GM06990 (cell line): Measurements from ENCODE around the gene KIF17.

Experiments
- DNase-seq: peaks from one replicate; pipeline ENCODE4 v3.0.0-alpha.2; 2011; ENCODE audit not compliant: insufficient read length; ENCODE audit errors: extremely low read depth
- H3K27me3 ChIP-seq: replicated peaks from 2 replicates; pipeline ENCODE4 v1.6.0; 2011; ENCODE audit warnings: low read length; ENCODE audit not compliant: control insufficient read depth, insufficient read depth
- H3K36me3 ChIP-seq: 2 replicates; pipeline ENCODE4 v1.5.1; 2011; ENCODE audit warnings: low read length; ENCODE audit not compliant: control insufficient read depth, insufficient read depth
- H3K4me3 ChIP-seq: replicated peaks from 2 replicates; pipeline ENCODE4 v1.5.1; 2011; ENCODE audit warnings: low read depth, mild to moderate bottlenecking, control low read depth, low read length
- TF ChIP-seq, protein P1 (sequence below): IDR thresholded peaks from 2 replicates; pipeline ENCODE4 v1.5.1; 2011; ENCODE audit warnings: low read length, control low read depth, mild to moderate bottlenecking, inconsistent platforms; ENCODE audit not compliant: insufficient read depth, poor library complexity, severe bottlenecking

Gene KIF17

DNA sequence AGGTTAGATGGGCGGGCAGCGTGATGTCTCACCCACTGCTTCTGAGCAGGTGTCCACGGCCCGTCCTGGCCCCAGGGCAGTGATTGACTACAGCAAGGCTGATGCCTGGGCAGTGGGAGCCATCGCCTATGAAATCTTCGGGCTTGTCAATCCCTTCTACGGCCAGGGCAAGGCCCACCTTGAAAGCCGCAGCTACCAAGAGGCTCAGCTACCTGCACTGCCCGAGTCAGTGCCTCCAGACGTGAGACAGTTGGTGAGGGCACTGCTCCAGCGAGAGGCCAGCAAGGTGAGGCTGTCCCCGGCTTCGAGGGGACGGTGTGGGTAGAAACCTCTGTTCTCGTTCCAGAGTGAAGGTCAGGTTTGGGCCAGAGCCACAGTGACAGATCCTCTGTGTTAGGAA lies 68.9 kb downstream of the KIF17 start:
- TF ChIP-seq, protein P1, sequence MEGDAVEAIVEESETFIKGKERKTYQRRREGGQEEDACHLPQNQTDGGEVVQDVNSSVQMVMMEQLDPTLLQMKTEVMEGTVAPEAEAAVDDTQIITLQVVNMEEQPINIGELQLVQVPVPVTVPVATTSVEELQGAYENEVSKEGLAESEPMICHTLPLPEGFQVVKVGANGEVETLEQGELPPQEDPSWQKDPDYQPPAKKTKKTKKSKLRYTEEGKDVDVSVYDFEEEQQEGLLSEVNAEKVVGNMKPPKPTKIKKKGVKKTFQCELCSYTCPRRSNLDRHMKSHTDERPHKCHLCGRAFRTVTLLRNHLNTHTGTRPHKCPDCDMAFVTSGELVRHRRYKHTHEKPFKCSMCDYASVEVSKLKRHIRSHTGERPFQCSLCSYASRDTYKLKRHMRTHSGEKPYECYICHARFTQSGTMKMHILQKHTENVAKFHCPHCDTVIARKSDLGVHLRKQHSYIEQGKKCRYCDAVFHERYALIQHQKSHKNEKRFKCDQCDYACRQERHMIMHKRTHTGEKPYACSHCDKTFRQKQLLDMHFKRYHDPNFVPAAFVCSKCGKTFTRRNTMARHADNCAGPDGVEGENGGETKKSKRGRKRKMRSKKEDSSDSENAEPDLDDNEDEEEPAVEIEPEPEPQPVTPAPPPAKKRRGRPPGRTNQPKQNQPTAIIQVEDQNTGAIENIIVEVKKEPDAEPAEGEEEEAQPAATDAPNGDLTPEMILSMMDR: no peak
- H3K36me3 ChIP-seq: peaks cover 32% of the 10 kb centered on the region
- no peaks in the 10 kb centered on the region for H3K27me3 ChIP-seq
- H3K4me3 ChIP-seq: no peak overlapping the region
- no peak for DNase-seq

DNA sequence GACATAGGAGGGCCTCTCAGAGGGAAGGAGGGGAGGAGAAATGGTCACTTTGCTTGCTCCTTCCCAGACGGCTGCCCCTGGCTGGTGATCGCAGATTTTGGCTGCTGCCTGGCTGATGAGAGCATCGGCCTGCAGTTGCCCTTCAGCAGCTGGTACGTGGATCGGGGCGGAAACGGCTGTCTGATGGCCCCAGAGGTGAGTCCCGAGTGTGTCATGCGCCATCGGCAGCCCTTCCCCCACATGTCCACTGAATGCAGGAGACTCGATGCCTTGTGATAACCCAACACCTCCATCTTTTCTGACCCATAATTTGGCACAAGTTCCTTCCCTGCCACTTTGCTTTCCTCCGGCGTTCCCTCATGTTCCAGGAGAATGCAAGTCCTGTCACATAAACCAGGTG lies 69.4 kb downstream of the KIF17 start:
- H3K36me3 ChIP-seq: peaks cover 29% of the 10 kb centered on the region
- H3K27me3 ChIP-seq: no peaks in the 10 kb centered on the region
- DNase-seq: no peak
- H3K4me3 ChIP-seq: no peak overlapping the region
- TF ChIP-seq, protein P1: no peak

DNA sequence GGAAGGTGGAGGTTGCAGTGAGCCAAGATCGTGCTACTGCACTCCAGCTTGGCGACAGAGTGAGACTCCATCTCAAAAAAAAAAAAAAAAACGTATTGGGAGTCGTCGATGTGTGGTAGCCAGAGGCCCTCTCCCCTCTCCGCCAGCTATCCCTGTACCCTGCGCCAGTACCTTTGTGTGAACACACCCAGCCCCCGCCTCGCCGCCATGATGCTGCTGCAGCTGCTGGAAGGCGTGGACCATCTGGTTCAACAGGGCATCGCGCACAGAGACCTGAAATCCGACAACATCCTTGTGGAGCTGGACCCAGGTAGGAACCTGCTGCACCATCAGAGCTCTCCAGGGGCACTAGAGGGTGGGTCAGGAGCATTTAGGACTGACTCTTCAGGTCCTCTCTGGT lies 72.4 kb downstream of the KIF17 start:
- Histone ChIP-seq H3K4me3 (no peak overlapping the region), H3K36me3 (peaks cover 11% of the 10 kb centered on the region), H3K27me3 (no peaks in the 10 kb centered on the region)
- TF ChIP-seq, protein P1: no peak
- DNase-seq: no peak

DNA sequence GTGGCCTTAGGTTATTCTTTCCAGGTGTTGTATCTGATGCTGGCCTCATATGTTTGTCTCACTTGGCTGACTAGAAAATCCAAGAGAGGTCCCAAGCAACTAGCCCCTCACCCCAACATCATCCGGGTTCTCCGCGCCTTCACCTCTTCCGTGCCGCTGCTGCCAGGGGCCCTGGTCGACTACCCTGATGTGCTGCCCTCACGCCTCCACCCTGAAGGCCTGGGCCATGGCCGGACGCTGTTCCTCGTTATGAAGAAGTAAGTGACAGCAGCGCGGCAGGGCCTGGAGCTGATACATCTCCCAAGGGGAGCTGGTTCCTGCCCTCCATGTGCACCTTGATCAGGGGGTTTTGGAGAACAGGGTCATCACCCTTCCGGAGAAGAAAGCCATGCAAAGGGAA lies 73.4 kb downstream of the KIF17 start:
- TF ChIP-seq, protein P1: no peak
- Histone ChIP-seq H3K36me3 (peaks cover 6% of the 10 kb centered on the region), H3K4me3 (no peak overlapping the region), H3K27me3 (no peaks in the 10 kb centered on the region)
- DNase-seq: no peak

DNA sequence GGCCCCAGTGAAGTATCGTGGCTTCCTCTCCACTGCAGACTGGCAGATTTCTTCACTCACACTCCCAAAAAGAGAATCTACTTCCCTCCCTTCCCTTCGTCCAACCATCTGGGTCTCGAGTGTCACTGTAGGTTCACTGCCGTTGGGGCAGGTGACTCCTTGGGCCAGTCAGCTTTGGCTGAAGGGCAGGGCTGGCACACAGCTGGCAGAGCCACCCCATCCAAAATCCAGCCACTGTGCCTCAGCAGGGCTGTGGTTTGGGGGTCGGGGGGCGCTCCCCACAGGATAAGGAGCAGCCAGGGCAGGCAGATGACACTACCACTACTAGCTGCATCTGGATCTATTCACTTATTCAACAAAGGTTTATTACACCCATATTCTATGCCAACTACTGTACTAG lies 74.7 kb downstream of the KIF17 start:
- peaks cover 2% of the 10 kb centered on the region; the same call in 1 of the 2 replicates for H3K36me3 ChIP-seq
- DNase-seq: no peak
- TF ChIP-seq, protein P1: no peak

DNA sequence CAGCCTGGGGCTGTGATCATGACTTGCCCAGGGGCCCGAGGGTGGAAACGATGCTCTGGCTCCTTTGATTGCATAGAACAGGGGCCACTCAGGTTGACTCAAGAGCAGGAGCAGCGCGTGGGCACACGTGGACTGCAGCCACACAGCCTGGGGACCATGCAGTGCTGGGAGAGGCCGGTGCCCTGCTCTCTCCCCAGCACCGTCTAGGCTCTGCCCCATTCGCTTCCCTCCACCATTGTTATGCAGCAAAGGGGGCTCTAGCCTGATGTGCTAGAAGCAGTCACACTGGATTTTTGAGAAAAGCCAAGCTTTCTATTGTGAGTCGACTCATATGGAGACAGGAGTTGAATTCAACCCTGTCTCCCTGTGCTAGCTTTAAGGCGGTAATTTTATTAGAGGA lies 75.8 kb downstream of the KIF17 start:
- Histone ChIP-seq H3K27me3 (no peaks in the 10 kb centered on the region), H3K4me3 (no peak overlapping the region), H3K36me3 (peaks cover 2% of the 10 kb centered on the region; the same call in 1 of the 2 replicates)
- TF ChIP-seq, protein P1: no peak
- no peak for DNase-seq

More for the DNA sequence above, 74.7 kb downstream of the KIF17 start:
- H3K27me3 ChIP-seq: no peaks in the 10 kb centered on the region
- no peak overlapping the region for H3K4me3 ChIP-seq
